ENCODE data around the gene DEFB132.

- TF ChIP-seq CTCF (IDR thresholded peaks at IDR 0.05; ENCODE audit: low read length): no peak
- TF ChIP-seq EZH2 (optimal IDR thresholded peaks at IDR 0.05; ENCODE audit: low read depth, low read length): no peak
- no peak for TF ChIP-seq EZH2phosphoT487 (IDR thresholded peaks at IDR 0.05; ENCODE audit: low read length)
These were observed 42.9 kb downstream of the DEFB132 start for GRCh38 chr20:300345-300990.
